Measurements from ENCODE around the gene ZNF48. TPM values are rescaled to one million over a fixed set of nuclear protein-coding genes. Genes with fewer than 3 reads are reported as not detected.
"Not testable (repeated sequence)": the region's sequence is repeated elsewhere in the genome, so short reads cannot be mapped to it uniquely, and the experiment has no call there.

ZNF48 gene
- total RNA-seq, 1 experiment from 2014 or later = 8.9 TPM

DNA sequence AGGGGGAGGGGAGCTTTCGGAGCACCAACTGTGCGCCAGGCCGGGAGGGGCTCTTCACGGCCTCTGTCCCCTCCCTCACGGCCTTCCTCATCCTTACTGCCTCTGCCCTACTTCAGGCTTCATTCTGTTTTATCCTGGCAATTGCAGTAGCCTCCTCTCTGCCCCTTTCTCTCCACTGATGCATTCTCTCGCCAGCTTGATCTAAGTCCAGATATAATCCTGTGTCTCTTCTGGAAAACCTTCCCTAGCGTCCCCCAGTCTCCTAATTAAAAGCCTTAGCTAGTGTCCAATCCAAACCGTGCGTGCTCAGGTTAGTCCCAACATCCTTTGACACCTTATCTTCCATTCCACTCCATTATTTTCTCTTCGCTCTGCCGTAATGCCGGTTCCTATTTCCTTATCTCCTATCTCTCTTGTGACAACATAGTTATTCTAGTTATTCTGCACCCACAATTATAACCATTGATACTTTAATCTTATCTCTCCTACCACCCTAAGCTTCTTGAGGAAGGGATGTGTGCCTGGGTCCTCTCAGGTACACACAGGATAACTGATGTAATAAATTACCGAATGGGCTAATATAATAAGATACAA, 869 bp downstream of the ZNF48 start:
- no peaks in the 10 kb centered on the region for H3K9me3 ChIP-seq (ENCODE audit: low read length)
- no peaks in the 10 kb centered on the region for H3K27me3 ChIP-seq (ENCODE audit: low read length)
- TF ChIP-seq EZH2phosphoT487 (IDR thresholded peaks at IDR 0.05; ENCODE audit: borderline replicate concordance, low read length) (no peak), EZH2 (IDR thresholded peaks at IDR 0.05; ENCODE audit: low read length, unreplicated experiment) (no peak)
- peak overlapping the region; percentile 68 for H3K9ac ChIP-seq (ENCODE audit: low read length)
- ATAC-seq (no peak), DNase-seq (no peak)
- H3K9me2 ChIP-seq (replicated peaks; ENCODE audit: low read length) = no peaks in the 10 kb centered on the region
- peak overlapping the region; percentile 84 for H3K4me3 ChIP-seq (ENCODE audit: low read length)
- intact Hi-C loops (cut with micrococcal nuclease) = loop anchor here (2.0 kb wide), 1 partner anchor 17 kb away; no protein-coding TSS in a partner anchor
- peak overlapping the region; percentile 93 for H3K4me2 ChIP-seq (ENCODE audit: low read length)
- H3K4me1 ChIP-seq (ENCODE audit: insufficient read depth, low read length) = 0 out of 2 replicates have a peak, but pooled peaks cover 4% of the 10 kb centered on the region
- ChIA-PET CTCF (interaction anchor here (0.8 kb wide), 1 partner anchor 13 kb away, joined by 4 read pairs; no protein-coding TSS in a partner anchor), POLR2A (ENCODE audit: unreplicated experiment) (interaction anchor here (0.6 kb wide), 1 partner anchor 352 kb away, joined by 4 read pairs; the partner anchor contains the start of gene PHKG2)
- no peaks in the 10 kb centered on the region for H3F3A ChIP-seq (ENCODE audit: low read length, unreplicated experiment)
- peak overlapping the region; percentile 66 for H2AFZ ChIP-seq (ENCODE audit: low read length)
- no peaks in the 10 kb centered on the region for H4K20me1 ChIP-seq (ENCODE audit: low read length)
- H3K36me3 ChIP-seq (ENCODE audit: low read depth, low read length) = no peaks in the 10 kb centered on the region
- 0 out of 2 replicates have a peak overlapping the region, but pooled peaks have one; percentile 4 for H3K27ac ChIP-seq (ENCODE audit: low read length)
- peaks cover 20% of the 10 kb centered on the region for H3K79me2 ChIP-seq (ENCODE audit: low read length)
- BruUV-seq (replicated peaks) = TSS peak; percentile 44

DNA sequence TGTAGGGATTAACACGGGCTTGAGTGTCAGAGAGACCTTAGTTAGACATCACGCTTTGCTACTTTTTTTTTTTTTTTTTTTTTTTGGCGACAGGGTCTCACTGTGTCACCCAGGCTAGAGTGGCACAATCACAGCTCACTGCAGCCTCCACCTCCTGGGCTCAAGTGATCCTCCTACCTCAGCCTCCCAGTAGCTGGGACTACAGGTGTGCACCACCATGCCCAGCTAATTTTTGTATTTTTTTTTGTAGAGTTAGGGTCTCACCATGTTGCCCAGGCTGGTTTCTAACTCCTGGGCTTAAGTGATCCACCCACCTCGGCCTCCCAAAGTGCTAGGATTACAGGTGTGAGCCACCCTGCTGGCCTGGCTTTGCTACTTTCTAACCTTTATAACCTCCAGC, 1.4 kb downstream of the ZNF48 start:
- H3K9me2 ChIP-seq (replicated peaks; ENCODE audit: low read length); DNase-seq; H3K27me3 ChIP-seq (ENCODE audit: low read length); H3K36me3 ChIP-seq (ENCODE audit: low read depth, low read length); H2AFZ ChIP-seq (ENCODE audit: low read length); H3K9ac ChIP-seq (ENCODE audit: low read length); intact Hi-C loops (cut with micrococcal nuclease); H3F3A ChIP-seq (ENCODE audit: low read length, unreplicated experiment); H3K4me1 ChIP-seq (ENCODE audit: insufficient read depth, low read length); H3K27ac ChIP-seq (ENCODE audit: low read length); H4K20me1 ChIP-seq (ENCODE audit: low read length); H3K9me3 ChIP-seq (ENCODE audit: low read length); BruUV-seq (replicated peaks); ATAC-seq: not testable (repeated sequence)
- peak overlapping the region; percentile 93 for H3K4me2 ChIP-seq (ENCODE audit: low read length)
- peak overlapping the region; percentile 84 for H3K4me3 ChIP-seq (ENCODE audit: low read length)
- CTCF ChIA-PET = interaction anchor here (0.8 kb wide), 1 partner anchor 13 kb away, joined by 4 read pairs; no protein-coding TSS in a partner anchor
- POLR2A ChIA-PET (ENCODE audit: unreplicated experiment) = interaction anchor here (0.6 kb wide), 1 partner anchor 351 kb away, joined by 4 read pairs; the partner anchor contains the start of gene PHKG2
- H3K79me2 ChIP-seq (ENCODE audit: low read length) = peaks cover 20% of the 10 kb centered on the region

DNA sequence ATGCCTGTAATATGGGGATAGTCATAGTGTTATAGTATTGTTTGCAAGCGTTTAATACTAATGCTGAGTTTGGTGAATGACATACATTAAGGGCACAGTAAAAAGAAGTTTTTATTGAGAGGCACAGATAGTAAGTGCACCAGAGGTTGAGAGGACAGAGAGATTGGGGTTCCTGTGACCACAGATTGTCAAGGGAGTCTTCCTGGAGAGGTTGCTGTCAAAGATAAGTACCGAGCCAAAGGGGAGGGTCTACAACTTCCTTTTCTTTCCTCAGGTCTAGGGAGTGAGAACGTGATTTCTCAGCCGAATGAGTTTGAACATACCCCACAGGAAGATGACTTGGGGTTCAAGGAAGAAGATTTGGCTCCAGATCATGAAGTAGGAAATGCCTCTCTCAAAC, 1.8 kb downstream of the ZNF48 start:
- POLR2A ChIA-PET (ENCODE audit: unreplicated experiment) = no interaction called here
- CTCF ChIA-PET = no interaction called here
- H4K20me1 ChIP-seq (ENCODE audit: low read length) = no peaks in the 10 kb centered on the region
- no peaks in the 10 kb centered on the region for H3F3A ChIP-seq (ENCODE audit: low read length, unreplicated experiment)
- H3K9ac ChIP-seq (ENCODE audit: low read length) = no peak overlapping the region
- no peak for TF ChIP-seq EZH2 (IDR thresholded peaks at IDR 0.05; ENCODE audit: low read length, unreplicated experiment)
- 0 out of 2 replicates have a peak, but pooled peaks cover 4% of the 10 kb centered on the region for H3K4me1 ChIP-seq (ENCODE audit: insufficient read depth, low read length)
- no TSS peak for BruUV-seq (replicated peaks)
- peaks cover 20% of the 10 kb centered on the region for H3K79me2 ChIP-seq (ENCODE audit: low read length)
- H3K4me3 ChIP-seq (ENCODE audit: low read length) = peak overlapping the region; percentile 84; the same call in 1 of the 2 replicates
- no peaks in the 10 kb centered on the region for H3K27me3 ChIP-seq (ENCODE audit: low read length)
- no peak overlapping the region for H2AFZ ChIP-seq (ENCODE audit: low read length)
- H3K4me2 ChIP-seq (ENCODE audit: low read length) = peak overlapping the region; percentile 93; the same call in 1 of the 2 replicates
- DNase-seq (no peak), ATAC-seq (no peak)
- no peaks in the 10 kb centered on the region for H3K9me2 ChIP-seq (replicated peaks; ENCODE audit: low read length)
- no peaks in the 10 kb centered on the region for H3K9me3 ChIP-seq (ENCODE audit: low read length)
- H3K36me3 ChIP-seq (ENCODE audit: low read depth, low read length) = no peaks in the 10 kb centered on the region
- H3K27ac ChIP-seq (ENCODE audit: low read length) = no peak overlapping the region
- intact Hi-C loops (cut with micrococcal nuclease) = no loop called here

DNA sequence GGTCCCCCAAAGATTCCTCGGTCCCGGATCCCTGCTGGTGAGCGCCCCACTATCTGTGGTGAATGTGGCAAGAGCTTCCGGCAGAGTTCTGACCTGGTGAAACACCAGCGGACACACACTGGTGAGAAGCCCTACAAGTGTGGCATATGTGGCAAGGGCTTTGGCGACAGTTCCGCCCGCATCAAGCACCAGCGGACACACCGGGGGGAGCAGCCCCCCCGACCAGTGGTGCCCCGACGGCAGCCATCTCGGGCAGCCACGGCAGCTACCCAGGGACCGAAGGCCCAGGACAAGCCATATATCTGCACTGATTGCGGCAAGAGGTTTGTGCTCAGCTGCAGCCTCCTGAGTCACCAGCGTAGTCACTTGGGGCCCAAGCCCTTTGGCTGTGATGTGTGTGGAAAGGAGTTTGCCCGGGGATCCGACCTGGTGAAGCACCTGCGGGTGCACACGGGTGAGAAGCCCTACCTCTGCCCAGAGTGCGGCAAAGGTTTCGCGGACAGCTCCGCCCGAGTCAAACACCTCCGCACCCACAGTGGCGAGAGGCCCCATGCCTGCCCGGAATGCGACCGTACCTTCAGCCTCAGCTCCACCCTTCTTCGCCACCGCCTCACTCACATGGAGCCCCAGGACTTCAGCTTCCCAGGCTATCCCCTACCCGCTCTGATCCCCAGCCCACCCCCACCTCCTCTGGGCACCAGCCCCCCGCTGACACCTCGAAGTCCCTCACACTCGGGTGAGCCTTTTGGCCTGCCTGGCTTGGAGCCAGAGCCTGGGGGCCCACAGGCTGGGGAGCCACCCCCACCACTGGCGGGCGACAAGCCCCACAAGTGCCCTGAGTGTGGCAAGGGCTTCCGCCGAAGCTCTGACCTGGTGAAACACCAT, 2.8 kb downstream of the ZNF48 start:
- no TSS peak for BruUV-seq (replicated peaks)
- no peak overlapping the region for H3K27ac ChIP-seq (ENCODE audit: low read length)
- H3K9ac ChIP-seq (ENCODE audit: low read length) = no peak overlapping the region
- no peaks in the 10 kb centered on the region for H3K36me3 ChIP-seq (ENCODE audit: low read depth, low read length)
- no peak overlapping the region for H3K4me3 ChIP-seq (ENCODE audit: low read length)
- no peaks in the 10 kb centered on the region for H3K9me2 ChIP-seq (replicated peaks; ENCODE audit: low read length)
- H3F3A ChIP-seq (ENCODE audit: low read length, unreplicated experiment) = no peaks in the 10 kb centered on the region
- intact Hi-C loops (cut with micrococcal nuclease) = no loop called here
- peaks cover 20% of the 10 kb centered on the region for H3K79me2 ChIP-seq (ENCODE audit: low read length)
- ATAC-seq (no peak), DNase-seq (no peak)
- TF ChIP-seq EZH2phosphoT487 (IDR thresholded peaks at IDR 0.05; ENCODE audit: borderline replicate concordance, low read length) (no peak), CTCF (conservative IDR thresholded peaks at IDR 0.05; ENCODE audit: low read depth, low read length) (no peak), EZH2 (IDR thresholded peaks at IDR 0.05; ENCODE audit: low read length, unreplicated experiment) (no peak)
- 0 out of 2 replicates have a peak, but pooled peaks cover 4% of the 10 kb centered on the region for H3K4me1 ChIP-seq (ENCODE audit: insufficient read depth, low read length)
- ChIA-PET POLR2A (ENCODE audit: unreplicated experiment) (no interaction called here), CTCF (no interaction called here)
- H3K27me3 ChIP-seq (ENCODE audit: low read length) = no peaks in the 10 kb centered on the region
- no peak overlapping the region for H3K4me2 ChIP-seq (ENCODE audit: low read length)
- no peaks in the 10 kb centered on the region for H4K20me1 ChIP-seq (ENCODE audit: low read length)
- H2AFZ ChIP-seq (ENCODE audit: low read length) = no peak overlapping the region
- no peaks in the 10 kb centered on the region for H3K9me3 ChIP-seq (ENCODE audit: low read length)
